HFFc6 (cell line): ENCODE data around the gene FUCA1. TPM values are rescaled to one million over a fixed set of nuclear protein-coding genes. Genes with fewer than 3 reads are reported as not detected.
"Not testable (repeated sequence)": the region's sequence is repeated elsewhere in the genome, so short reads cannot be mapped to it uniquely, and the experiment has no call there.

ENCODE experiments used
- DNase-seq: peaks from one replicate; pipeline ENCODE4 v3.0.0-alpha.2; 2018
- H3K27ac Mint-ChIP-seq: 2 replicates; pipeline ENCODE4 v1.8.0; 2020; ENCODE audit warnings: mild to moderate bottlenecking, mixed read lengths
- H3K27me3 Mint-ChIP-seq: 2 replicates; pipeline ENCODE4 v1.8.0; 2021; ENCODE audit warnings: mild to moderate bottlenecking, moderate library complexity, mixed read lengths; ENCODE audit not compliant: insufficient read depth
- H3K36me3 Mint-ChIP-seq: 2 replicates; pipeline ENCODE4 v1.8.0; 2021; ENCODE audit warnings: low read depth, mixed read lengths
- H3K4me1 Mint-ChIP-seq: 2 replicates; pipeline ENCODE4 v1.8.0; 2020; ENCODE audit warnings: low read depth, mixed read lengths
- H3K4me3 Mint-ChIP-seq: 2 replicates; pipeline ENCODE4 v1.8.0; 2020; ENCODE audit warnings: mild to moderate bottlenecking, moderate library complexity, mixed read lengths
- H3K9me3 Mint-ChIP-seq: 2 replicates; pipeline ENCODE4 v1.8.0; 2020; ENCODE audit warnings: mild to moderate bottlenecking, mixed read lengths
- total RNA-seq, 6 experiments: library from RNA; stranded (reverse); fragmentation: NEBNext Ultra II Directional; extraction: Animal tissue kit (Norgen Biotek cat#: 25700); gene quantifications; 2 replicates in 1 of 6; 3 replicates in 5 of 6; pipeline ENCODE4 v1.2.3, GENCODE V29; 2021
- TF ChIP-seq, protein P1 (sequence below): fragments of 200-600 bp; sonication (generic); IDR thresholded peaks from 2 replicates; pipeline ENCODE4 v1.5.0; 2021; ENCODE audit warnings: antibody characterized with exemption, mild to moderate bottlenecking

The FUCA1 gene
- total RNA-seq, 6 experiments from 2014 or later = 4.1 to 6.7 (median 5.8) TPM

DNA sequence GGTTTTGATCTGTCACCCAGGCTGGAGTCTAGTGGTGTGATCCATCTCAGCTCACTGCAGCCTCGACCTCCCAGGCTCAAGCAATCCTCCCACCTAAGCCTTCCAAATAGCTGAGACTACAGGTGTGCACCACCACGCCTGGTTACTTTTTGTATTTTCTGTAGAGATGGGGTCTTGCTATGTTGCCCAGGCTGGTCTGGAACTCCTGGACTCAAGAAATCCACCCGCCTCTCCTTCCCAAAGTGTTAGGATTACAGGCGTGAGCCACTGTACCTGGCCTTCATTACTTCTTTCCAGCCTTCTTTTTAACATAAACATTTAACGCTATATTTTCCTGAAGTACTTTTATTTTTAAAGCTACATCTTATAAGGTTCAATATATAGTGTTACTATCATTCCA is 24.4 kb downstream of the FUCA1 start:
- TF ChIP-seq, protein P1, sequence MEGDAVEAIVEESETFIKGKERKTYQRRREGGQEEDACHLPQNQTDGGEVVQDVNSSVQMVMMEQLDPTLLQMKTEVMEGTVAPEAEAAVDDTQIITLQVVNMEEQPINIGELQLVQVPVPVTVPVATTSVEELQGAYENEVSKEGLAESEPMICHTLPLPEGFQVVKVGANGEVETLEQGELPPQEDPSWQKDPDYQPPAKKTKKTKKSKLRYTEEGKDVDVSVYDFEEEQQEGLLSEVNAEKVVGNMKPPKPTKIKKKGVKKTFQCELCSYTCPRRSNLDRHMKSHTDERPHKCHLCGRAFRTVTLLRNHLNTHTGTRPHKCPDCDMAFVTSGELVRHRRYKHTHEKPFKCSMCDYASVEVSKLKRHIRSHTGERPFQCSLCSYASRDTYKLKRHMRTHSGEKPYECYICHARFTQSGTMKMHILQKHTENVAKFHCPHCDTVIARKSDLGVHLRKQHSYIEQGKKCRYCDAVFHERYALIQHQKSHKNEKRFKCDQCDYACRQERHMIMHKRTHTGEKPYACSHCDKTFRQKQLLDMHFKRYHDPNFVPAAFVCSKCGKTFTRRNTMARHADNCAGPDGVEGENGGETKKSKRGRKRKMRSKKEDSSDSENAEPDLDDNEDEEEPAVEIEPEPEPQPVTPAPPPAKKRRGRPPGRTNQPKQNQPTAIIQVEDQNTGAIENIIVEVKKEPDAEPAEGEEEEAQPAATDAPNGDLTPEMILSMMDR = no peak
- Mint-ChIP-seq H3K27ac (no peak overlapping the region), H3K4me3 (no peak overlapping the region), H3K9me3 (no peaks in the 10 kb centered on the region), H3K4me1 (no peaks in the 10 kb centered on the region; the same call in 1 of the 2 replicates), H3K36me3 (0 out of 2 replicates have a peak, but pooled peaks cover 6% of the 10 kb centered on the region), H3K27me3 (peaks cover 18% of the 10 kb centered on the region)
- no peak for DNase-seq

DNA sequence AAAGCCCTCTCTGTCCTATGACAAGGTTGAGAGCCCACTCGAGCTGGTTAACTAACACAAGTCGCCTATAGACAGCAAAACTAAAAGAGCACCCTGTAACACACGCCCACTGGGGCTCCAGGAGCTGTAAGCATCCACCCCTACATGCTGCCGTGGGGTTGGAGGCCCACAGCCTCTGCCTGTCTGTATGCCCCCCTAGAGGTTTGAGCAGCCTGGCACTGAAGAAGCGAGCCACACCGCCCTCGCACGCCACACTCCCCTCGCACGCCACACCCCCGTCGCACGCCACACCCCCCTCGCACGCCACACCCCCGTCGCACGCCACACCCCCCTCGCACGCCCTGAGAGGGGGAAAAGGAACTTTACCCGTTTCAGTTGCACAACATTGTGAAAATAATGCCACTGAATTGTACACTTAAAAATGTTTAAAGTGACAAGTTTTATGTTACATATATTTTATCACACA is 29.7 kb downstream of the FUCA1 start:
- peak overlapping the region; percentile 82 for H3K4me3 Mint-ChIP-seq
- peaks cover 15% of the 10 kb centered on the region for H3K27me3 Mint-ChIP-seq
- peaks cover 10% of the 10 kb centered on the region for H3K4me1 Mint-ChIP-seq
- TF ChIP-seq, protein P1 = no peak
- DNase-seq = peak; percentile 27
- no peaks in the 10 kb centered on the region for H3K9me3 Mint-ChIP-seq
- H3K36me3 Mint-ChIP-seq = no peaks in the 10 kb centered on the region
- H3K27ac Mint-ChIP-seq = peak overlapping the region; percentile 33

GRCh38 chr1:23837908-23838307 is 30.2 kb downstream of the FUCA1 start:
- no peaks in the 10 kb centered on the region for H3K36me3 Mint-ChIP-seq
- H3K9me3 Mint-ChIP-seq = no peaks in the 10 kb centered on the region
- H3K27me3 Mint-ChIP-seq = peaks cover 16% of the 10 kb centered on the region
- TF ChIP-seq, protein P1 = no peak
- peaks cover 10% of the 10 kb centered on the region for H3K4me1 Mint-ChIP-seq
- H3K4me3 Mint-ChIP-seq = peak overlapping the region; percentile 82; the same call in 1 of the 2 replicates
- no peak for DNase-seq
- peak overlapping the region; percentile 33 for H3K27ac Mint-ChIP-seq

- H3K36me3 Mint-ChIP-seq = no peaks in the 10 kb centered on the region
- H3K27me3 Mint-ChIP-seq = peaks cover 8% of the 10 kb centered on the region
- DNase-seq = no peak
- TF ChIP-seq, protein P1 = no peak
- peaks cover 16% of the 10 kb centered on the region for H3K4me1 Mint-ChIP-seq
- no peak overlapping the region for H3K27ac Mint-ChIP-seq
- H3K4me3 Mint-ChIP-seq = no peak overlapping the region
- H3K9me3 Mint-ChIP-seq = no peaks in the 10 kb centered on the region
Observed at GRCh38 chr1:23836037-23836436, 32.1 kb downstream of the FUCA1 start.

DNA sequence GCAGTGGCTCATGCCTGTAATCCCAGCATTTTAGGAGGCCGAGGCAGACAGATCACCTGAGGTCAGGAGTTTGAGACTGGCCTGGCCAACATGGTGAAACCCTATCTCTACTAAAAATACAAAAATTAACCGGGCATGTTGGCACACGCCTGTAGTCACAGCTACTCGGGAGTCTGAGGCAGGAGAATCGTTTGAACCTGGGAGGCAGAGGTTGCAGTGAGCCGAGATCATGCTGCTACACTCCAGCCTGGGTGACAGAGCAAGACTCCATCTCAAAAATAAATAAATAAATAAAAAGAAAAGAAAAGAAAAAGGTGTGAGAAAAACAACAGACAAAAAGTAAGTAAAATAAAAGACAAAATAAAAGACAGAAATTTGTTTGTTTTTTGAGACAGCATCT is 33.9 kb downstream of the FUCA1 start:
- H3K27ac Mint-ChIP-seq, H3K9me3 Mint-ChIP-seq, H3K27me3 Mint-ChIP-seq, H3K36me3 Mint-ChIP-seq, H3K4me3 Mint-ChIP-seq, DNase-seq: not testable (repeated sequence)
- peaks cover 16% of the 10 kb centered on the region for H3K4me1 Mint-ChIP-seq

DNA sequence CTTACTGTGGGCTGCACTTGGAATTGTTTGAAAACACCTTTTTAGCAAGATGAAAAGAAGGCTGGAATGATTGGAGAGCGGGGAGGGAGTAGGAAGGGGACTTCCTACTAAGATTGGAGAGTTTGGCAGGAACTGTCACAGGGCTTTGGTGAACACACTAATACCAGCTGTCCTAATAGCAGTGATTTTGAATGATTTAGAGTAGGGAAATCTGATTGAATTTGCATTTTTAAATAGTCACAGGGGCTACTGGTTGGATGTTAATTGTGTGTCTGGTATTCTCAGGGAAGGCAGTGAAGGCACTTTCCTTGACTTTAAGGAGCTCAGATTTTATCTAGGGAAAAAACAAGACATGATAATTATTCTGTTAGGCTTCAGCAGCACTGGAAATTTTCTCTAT is 40.4 kb downstream of the FUCA1 start:
- Mint-ChIP-seq H3K27me3 (0 out of 2 replicates have a peak, but pooled peaks cover 1% of the 10 kb centered on the region), H3K36me3 (no peaks in the 10 kb centered on the region; the same call in 1 of the 2 replicates), H3K27ac (no peak overlapping the region), H3K9me3 (no peaks in the 10 kb centered on the region), H3K4me1 (peaks cover 23% of the 10 kb centered on the region), H3K4me3 (no peak overlapping the region)
- TF ChIP-seq, protein P1 = no peak
- no peak for DNase-seq

GRCh38 chr1:23826590-23826989 is 41.5 kb downstream of the FUCA1 start:
- not testable (repeated sequence) for DNase-seq, H3K36me3 Mint-ChIP-seq, H3K27ac Mint-ChIP-seq, H3K9me3 Mint-ChIP-seq, H3K4me3 Mint-ChIP-seq, H3K27me3 Mint-ChIP-seq
- H3K4me1 Mint-ChIP-seq = peaks cover 17% of the 10 kb centered on the region
